Psoas muscle (tissue), 8 donors: Measurements from ENCODE around the gene MBD5. TPM values are rescaled to one million over a fixed set of nuclear protein-coding genes. Genes with fewer than 3 reads are reported as not detected.

Source experiments
- ATAC-seq, 4 donors: fragments of 200-7000 bp; cut with Tn5 transposase; one replicate each; pipeline ENCODE4 v1.9.1; 2020; ENCODE audit warnings: moderate library complexity in 3 of 4, mild to moderate bottlenecking in 2 of 4
- DNase-seq, 2 donors: peaks; one replicate each; pipeline ENCODE4 v3.0.0-alpha.2; 2020
- H3K27ac ChIP-seq: fragments of 200-600 bp; one replicate; pipeline ENCODE4 v1.8.0; 2022
- H3K27me3 ChIP-seq, 3 donors: fragments of 200-600 bp in 1 of 3; one replicate each; pipeline versions ENCODE4 v1.6.1 to v1.8.0; 2013 to 2022; ENCODE audit warnings: low read length in 2 of 3, mild to moderate bottlenecking in 2 of 3, moderate library complexity in 1 of 3; ENCODE audit not compliant: insufficient read depth in 3 of 3
- H3K36me3 ChIP-seq, 2 donors: fragments of 200-600 bp in 1 of 2; one replicate each; pipeline versions ENCODE4 v1.6.1 to v1.8.0; 2013 to 2022; ENCODE audit warnings: low read depth in 1 of 2, mild to moderate bottlenecking in 1 of 2, moderate library complexity in 1 of 2; ENCODE audit not compliant: insufficient read depth in 1 of 2
- H3K4me1 ChIP-seq: fragments of 200-600 bp; one replicate; pipeline ENCODE4 v1.8.0; 2022
- H3K4me3 ChIP-seq: fragments of 200-600 bp; one replicate; pipeline ENCODE4 v1.8.0; 2022; ENCODE audit warnings: mild to moderate bottlenecking
- H3K9me3 ChIP-seq: fragments of 200-600 bp; one replicate; pipeline ENCODE4 v1.8.0; 2022
- WGBS, 3 donors: extraction: QIAGEN DNeasy Blood & Tissue Kit; methylation state at CpG; one replicate each; pipeline versions ENCODE4 v1.1.6 to v1.1.7; 2013; 5-methylcytosine and 5-hydroxymethylcytosine counted together
- intact Hi-C, 2 donors: fragments of 100-400 bp; cut with DNase I; formaldehyde crosslinking; loops; one replicate each; pipeline versions ENCODE4 v1.11.0 to v1.14.2; 2022
- polyA plus RNA-seq, 3 donors: library from polyadenylated mRNA; stranded (reverse); fragments of 200-250 nt; gene quantifications; one replicate each; pipeline ENCODE4 v1.2.3, GENCODE V29; 2013
- total RNA-seq, 4 donors: library from RNA; stranded (reverse); fragmentation: NEBNext Ultra II Directional in 2 of 4; extraction: Animal tissue kit (Norgen Biotek cat#: 25700) in 2 of 4; gene quantifications; one replicate each; pipeline versions ENCODE4 v1.2.1 to v1.2.4, GENCODE V29; 2021 to 2023
- TF ChIP-seq, protein P1 (sequence below): fragments of 200-600 bp; IDR thresholded peaks from one replicate; pipeline ENCODE4 v1.8.0; 2022; ENCODE audit warnings: antibody characterized with exemption
- donor health status: healthy with polysubstance abuse.
- donor health status: DM: no; HTN: no; CAD: no; lungs with moderate emphysema.
- donor health status: Bipolar disorder and iron deficiency.
- donor health status: healthy.
- donor health status: DM: yes; HTN: yes; CAD: no.
- donor health status: DM: no; HTN: no; CAD: no.
- donor health status: DM: no; HTN: no; CAD: no.
- donor health status: DM: yes; HTN: yes; CAD: no.

The MBD5 gene
- total and polyA plus RNA-seq, 7 donors = 3.2 to 36.5 (median 17.5) TPM

DNA sequence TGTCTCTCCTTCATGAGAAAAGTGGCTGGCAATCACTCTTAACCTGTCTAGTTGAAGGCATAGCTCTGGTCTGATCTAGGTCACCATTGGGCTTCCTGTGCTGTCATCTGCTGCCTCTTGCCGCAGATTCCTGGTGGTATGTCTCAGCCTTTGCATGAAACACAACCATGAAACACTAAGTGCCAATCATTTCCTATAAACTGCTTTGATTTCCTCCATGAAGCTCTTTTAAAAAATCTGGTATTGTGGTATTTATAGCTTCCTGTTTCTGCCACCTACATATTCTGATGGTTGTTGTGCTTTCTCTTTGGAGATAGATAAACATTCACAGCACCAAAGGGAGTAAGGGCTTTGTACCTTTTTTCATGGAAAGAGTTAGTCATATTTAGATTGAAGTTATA, 503.6 kb downstream of the MBD5 start:
- intact Hi-C loops = no loop called here
- Histone ChIP-seq H3K9me3 (no peaks in the 10 kb centered on the region), H3K27ac (no peak overlapping the region), H3K27me3 (peaks cover 0 to 2% (median 0%) of the 10 kb centered on the region in 3 donors), H3K36me3 (no peaks in the 10 kb centered on the region), H3K4me3 (no peak overlapping the region), H3K4me1 (no peaks in the 10 kb centered on the region)
- DNase-seq (no peak), ATAC-seq (no peak)
- TF ChIP-seq, protein P1, sequence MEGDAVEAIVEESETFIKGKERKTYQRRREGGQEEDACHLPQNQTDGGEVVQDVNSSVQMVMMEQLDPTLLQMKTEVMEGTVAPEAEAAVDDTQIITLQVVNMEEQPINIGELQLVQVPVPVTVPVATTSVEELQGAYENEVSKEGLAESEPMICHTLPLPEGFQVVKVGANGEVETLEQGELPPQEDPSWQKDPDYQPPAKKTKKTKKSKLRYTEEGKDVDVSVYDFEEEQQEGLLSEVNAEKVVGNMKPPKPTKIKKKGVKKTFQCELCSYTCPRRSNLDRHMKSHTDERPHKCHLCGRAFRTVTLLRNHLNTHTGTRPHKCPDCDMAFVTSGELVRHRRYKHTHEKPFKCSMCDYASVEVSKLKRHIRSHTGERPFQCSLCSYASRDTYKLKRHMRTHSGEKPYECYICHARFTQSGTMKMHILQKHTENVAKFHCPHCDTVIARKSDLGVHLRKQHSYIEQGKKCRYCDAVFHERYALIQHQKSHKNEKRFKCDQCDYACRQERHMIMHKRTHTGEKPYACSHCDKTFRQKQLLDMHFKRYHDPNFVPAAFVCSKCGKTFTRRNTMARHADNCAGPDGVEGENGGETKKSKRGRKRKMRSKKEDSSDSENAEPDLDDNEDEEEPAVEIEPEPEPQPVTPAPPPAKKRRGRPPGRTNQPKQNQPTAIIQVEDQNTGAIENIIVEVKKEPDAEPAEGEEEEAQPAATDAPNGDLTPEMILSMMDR = no peak
- WGBS, 3 donors = 77 to 93% (median 88%) methylated on average over 1 of the region's 1 CpG

DNA sequence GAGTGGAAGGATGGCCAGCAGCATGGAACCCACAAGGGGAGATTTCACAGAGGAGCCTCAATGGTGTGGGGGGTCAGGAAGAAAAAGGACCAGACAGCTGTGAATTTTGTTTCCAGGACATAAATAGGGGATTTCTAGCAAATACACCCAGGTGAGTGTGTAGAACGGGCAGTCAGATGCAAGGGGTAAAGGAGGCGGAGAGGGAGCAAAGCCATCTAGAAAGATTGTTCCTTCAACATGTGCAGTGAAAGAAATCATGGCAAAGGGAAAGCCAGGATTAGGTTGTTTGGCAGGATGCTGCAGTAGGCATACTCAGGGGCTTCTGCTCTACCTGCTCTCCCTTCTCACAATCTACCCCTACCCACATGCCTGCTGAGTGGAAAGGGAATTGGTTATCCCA, 504.2 kb downstream of the MBD5 start:
- H3K27ac ChIP-seq = no peak overlapping the region
- H3K9me3 ChIP-seq = no peaks in the 10 kb centered on the region
- H3K27me3 ChIP-seq = peaks cover 0 to 2% (median 0%) of the 10 kb centered on the region in 3 donors
- no peak for DNase-seq
- no peak overlapping the region for H3K4me3 ChIP-seq
- no peaks in the 10 kb centered on the region for H3K36me3 ChIP-seq
- no peak for ATAC-seq
- intact Hi-C loops = no loop called here
- 96 to 98% (median 96%) methylated on average over 2 of the region's 2 CpGs for WGBS, 3 donors
- TF ChIP-seq, protein P1 = no peak
- H3K4me1 ChIP-seq = no peaks in the 10 kb centered on the region

DNA sequence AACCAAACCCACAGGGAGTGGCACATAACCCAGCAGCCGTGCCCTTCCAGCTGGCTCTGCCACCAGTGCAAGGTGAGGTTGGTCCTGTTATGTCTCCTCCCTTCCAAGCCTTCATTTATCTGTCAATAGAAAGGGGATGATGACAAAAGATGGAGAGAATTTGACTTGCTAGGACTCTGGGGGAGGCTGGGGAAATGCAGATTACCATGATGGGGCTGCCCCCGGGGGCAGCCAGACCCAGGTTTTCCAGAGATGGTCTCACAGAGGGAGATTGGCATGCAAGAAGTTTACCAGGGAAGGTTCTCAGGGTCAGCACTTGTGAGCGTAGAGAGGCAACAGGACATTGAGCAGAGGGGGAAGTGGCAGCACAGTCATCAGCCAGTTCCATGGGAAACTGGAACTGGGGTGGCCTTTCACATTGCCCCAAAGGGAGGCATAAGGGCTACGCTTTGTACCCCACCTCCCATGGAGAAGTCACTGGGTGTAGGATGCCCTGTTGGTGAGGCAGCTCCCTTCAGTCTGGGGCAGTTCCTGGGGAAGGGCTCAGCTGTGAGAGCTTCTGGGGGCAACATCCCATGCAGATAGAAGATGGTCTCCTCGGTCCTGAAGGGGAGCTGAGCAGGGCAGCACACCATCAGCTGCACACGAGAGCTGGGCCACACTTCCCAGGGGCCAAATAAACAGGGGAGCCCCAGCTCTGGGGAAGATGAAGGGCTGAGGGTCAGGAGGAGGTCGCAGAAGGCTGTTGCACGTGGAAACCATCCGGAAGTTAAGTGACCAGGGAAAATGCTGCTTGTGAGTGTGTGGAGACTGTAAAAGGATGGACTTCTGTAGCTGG, 505.8 kb downstream of the MBD5 start:
- Histone ChIP-seq H3K9me3 (no peaks in the 10 kb centered on the region), H3K27me3 (peaks cover 0 to 2% (median 0%) of the 10 kb centered on the region in 3 donors), H3K36me3 (no peaks in the 10 kb centered on the region), H3K4me3 (no peak overlapping the region), H3K4me1 (no peaks in the 10 kb centered on the region), H3K27ac (no peak overlapping the region)
- intact Hi-C loops = no loop called here
- TF ChIP-seq, protein P1 = no peak
- ATAC-seq (no peak), DNase-seq (no peak)
- WGBS, 3 donors = 60 to 65% (median 63%) methylated on average over 9 of the region's 9 CpGs

DNA sequence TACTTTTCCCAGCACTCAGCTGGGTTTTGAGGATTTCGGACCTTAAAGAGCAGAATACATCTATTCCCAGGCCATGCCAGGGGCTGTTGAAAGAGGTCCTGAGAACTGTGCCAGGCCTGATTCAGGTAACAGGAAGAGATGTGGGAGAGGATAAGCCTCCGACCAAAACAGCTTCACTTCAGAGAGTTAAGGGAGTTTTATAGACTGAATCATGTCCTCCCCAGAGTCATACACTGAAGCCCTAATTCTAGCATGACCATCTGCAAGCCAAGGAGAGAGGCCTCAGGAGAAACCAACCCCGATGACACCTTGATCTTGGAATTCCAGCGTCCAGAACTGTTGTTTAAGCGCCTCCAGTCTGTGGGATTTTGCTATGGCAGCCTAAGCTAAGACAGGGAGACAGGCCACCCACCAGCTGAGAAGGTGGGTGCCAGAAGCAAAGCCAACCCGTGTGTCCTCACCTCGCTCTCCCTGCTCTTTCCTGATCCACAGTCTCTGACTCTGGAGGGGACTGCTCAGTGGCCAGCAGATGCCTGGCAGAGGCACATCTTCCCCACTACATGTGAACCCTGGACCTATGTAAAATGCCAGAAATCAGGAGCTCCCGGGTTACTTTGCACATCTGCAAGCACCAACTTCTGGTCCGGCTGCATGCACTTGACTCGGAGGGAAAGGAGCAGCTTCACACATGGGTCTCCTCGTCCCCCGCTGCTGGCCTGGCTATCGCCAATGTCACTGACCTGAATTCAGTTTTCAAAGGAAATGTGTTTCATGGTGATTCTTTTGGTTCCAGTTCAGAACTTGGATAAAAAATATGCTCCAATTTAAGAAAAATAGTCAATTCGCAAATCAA, 506.8 kb downstream of the MBD5 start:
- Histone ChIP-seq H3K27me3 (peaks cover 0 to 2% (median 0%) of the 10 kb centered on the region in 3 donors), H3K4me3 (no peak overlapping the region), H3K9me3 (no peaks in the 10 kb centered on the region), H3K27ac (no peak overlapping the region), H3K36me3 (no peaks in the 10 kb centered on the region), H3K4me1 (no peaks in the 10 kb centered on the region)
- 75 to 77% (median 76%) methylated on average over 14 of the region's 14 CpGs for WGBS, 3 donors
- DNase-seq = no peak
- TF ChIP-seq, protein P1 = no peak
- intact Hi-C loops = no loop called here
- ATAC-seq = no peak
